Trophoblast cell (in vitro differentiated cells and primary cell): ENCODE measurements around the gene PCA3.

Experiments
- DNase-seq, 2 donors: peaks; one replicate each; pipeline ENCODE4 v3.0.0-alpha.2; 2016
- H2AFZ ChIP-seq: 2 replicates; pipeline ENCODE4 v1.6.1; 2013; ENCODE audit warnings: low read length, moderate library complexity, mild to moderate bottlenecking; ENCODE audit not compliant: insufficient read depth, poor library complexity
- H2AK5ac ChIP-seq: 2 replicates; pipeline ENCODE4 v1.6.1; 2013; ENCODE audit warnings: mild to moderate bottlenecking, low read length
- H2BK120ac ChIP-seq: 2 replicates; pipeline ENCODE4 v1.6.1; 2013; ENCODE audit warnings: low read length, mild to moderate bottlenecking, moderate library complexity; ENCODE audit not compliant: insufficient read depth, poor library complexity
- H2BK12ac ChIP-seq: 2 replicates; pipeline ENCODE4 v1.6.1; 2013; ENCODE audit warnings: mild to moderate bottlenecking, low read length, moderate library complexity
- H2BK5ac ChIP-seq: 2 replicates; pipeline ENCODE4 v1.6.1; 2013; ENCODE audit warnings: low read length, low read depth, moderate library complexity, mild to moderate bottlenecking; ENCODE audit not compliant: poor library complexity
- H3K14ac ChIP-seq: 2 replicates; pipeline ENCODE4 v1.6.1; 2013; ENCODE audit warnings: mild to moderate bottlenecking, low read length
- H3K18ac ChIP-seq: 2 replicates; pipeline ENCODE4 v1.6.1; 2013; ENCODE audit warnings: mild to moderate bottlenecking, low read length
- H3K23ac ChIP-seq: 2 replicates; pipeline ENCODE4 v1.6.1; 2013; ENCODE audit warnings: low read length
- H3K27ac ChIP-seq: 2 replicates; pipeline ENCODE4 v1.5.1; 2013; ENCODE audit warnings: low read depth, mild to moderate bottlenecking, inconsistent platforms, low read length, moderate library complexity
- H3K27me3 ChIP-seq: 2 replicates; pipeline ENCODE4 v1.6.1; 2013; ENCODE audit warnings: inconsistent platforms, mild to moderate bottlenecking, low read length, moderate library complexity; ENCODE audit not compliant: insufficient read depth
- H3K36me3 ChIP-seq, 2 experiments: 1 replicate in 1 of 2; 2 replicates in 1 of 2; pipeline ENCODE4 v1.6.1; 2013; ENCODE audit warnings: low read length in 2 of 2, mild to moderate bottlenecking in 2 of 2, moderate library complexity in 1 of 2; ENCODE audit not compliant: insufficient read depth in 2 of 2, control insufficient read depth in 1 of 2
- H3K4ac ChIP-seq: 2 replicates; pipeline ENCODE4 v1.6.1; 2013; ENCODE audit warnings: low read depth, mild to moderate bottlenecking, low read length, moderate library complexity
- H3K4me1 ChIP-seq, 2 experiments: 1 replicate in 1 of 2; 2 replicates in 1 of 2; pipeline ENCODE4 v1.6.1; 2013; ENCODE audit warnings: low read length in 2 of 2, mild to moderate bottlenecking in 2 of 2, moderate library complexity in 1 of 2; ENCODE audit not compliant: insufficient read depth in 2 of 2, control insufficient read depth in 1 of 2
- H3K4me2 ChIP-seq: 2 replicates; pipeline ENCODE4 v1.6.1; 2013; ENCODE audit warnings: inconsistent platforms, mild to moderate bottlenecking, low read length, moderate library complexity
- H3K4me3 ChIP-seq: 2 replicates; pipeline ENCODE4 v1.5.1; 2013; ENCODE audit warnings: mild to moderate bottlenecking, low read depth, low read length, inconsistent platforms
- H3K79me1 ChIP-seq: one replicate; pipeline ENCODE4 v1.6.1; 2013; ENCODE audit warnings: low read length
- H3K79me2 ChIP-seq: 2 replicates; pipeline ENCODE4 v1.6.1; 2013; ENCODE audit warnings: low read length, mild to moderate bottlenecking; ENCODE audit not compliant: control insufficient read depth, insufficient read depth, poor library complexity
- H3K9ac ChIP-seq: 2 replicates; pipeline ENCODE4 v1.6.1; 2013; ENCODE audit warnings: mild to moderate bottlenecking, low read length
- H3K9me3 ChIP-seq: 2 replicates; pipeline ENCODE4 v1.6.1; 2013; ENCODE audit warnings: low read depth, mild to moderate bottlenecking, control low read depth, inconsistent platforms, low read length; ENCODE audit not compliant: insufficient read depth
- H4K12ac ChIP-seq: 2 replicates; pipeline ENCODE4 v1.6.1; 2013; ENCODE audit warnings: low read depth, mild to moderate bottlenecking, low read length, moderate library complexity
- H4K8ac ChIP-seq: 2 replicates; pipeline ENCODE4 v1.6.1; 2013; ENCODE audit warnings: low read depth, mild to moderate bottlenecking, low read length, moderate library complexity
- H4K91ac ChIP-seq: one replicate; pipeline ENCODE4 v1.6.1; 2013; ENCODE audit warnings: low read depth, mild to moderate bottlenecking, low read length, moderate library complexity
- WGBS: extraction: QIAGEN DNeasy Blood & Tissue Kit; methylation state at CpG from one replicate; pipeline ENCODE4 v1.1.7; 2013; ENCODE audit warnings: missing lambda C conversion rate; ENCODE audit not compliant: insufficient read length, insufficient coverage; ENCODE audit errors: extremely low coverage; 5-methylcytosine and 5-hydroxymethylcytosine counted together

Gene PCA3

DNA sequence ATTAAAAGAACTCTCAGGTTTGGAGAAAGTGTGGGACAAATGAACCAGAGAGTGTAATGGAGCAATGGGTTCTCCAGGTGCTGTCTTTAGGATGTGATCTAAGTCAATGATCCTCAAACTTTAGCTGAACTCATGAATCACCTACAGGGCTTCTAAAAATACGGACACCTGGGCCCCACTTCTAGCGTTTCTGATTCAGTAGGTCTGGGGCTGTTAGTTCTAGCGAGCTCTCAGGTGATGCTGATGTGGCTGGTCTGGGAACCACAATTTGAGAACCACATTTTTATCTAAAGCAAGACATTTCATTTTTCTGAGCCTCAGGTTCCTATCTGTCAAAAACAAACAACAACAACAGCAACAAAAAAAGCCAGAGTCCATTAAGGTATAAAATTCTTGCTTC, 35.1 kb upstream of the PCA3 start:
- WGBS: no CpG with 5 or more reads among the region's 3 CpGs
- Histone ChIP-seq H2BK5ac (no peak overlapping the region), H3K23ac (no peak overlapping the region)

DNA sequence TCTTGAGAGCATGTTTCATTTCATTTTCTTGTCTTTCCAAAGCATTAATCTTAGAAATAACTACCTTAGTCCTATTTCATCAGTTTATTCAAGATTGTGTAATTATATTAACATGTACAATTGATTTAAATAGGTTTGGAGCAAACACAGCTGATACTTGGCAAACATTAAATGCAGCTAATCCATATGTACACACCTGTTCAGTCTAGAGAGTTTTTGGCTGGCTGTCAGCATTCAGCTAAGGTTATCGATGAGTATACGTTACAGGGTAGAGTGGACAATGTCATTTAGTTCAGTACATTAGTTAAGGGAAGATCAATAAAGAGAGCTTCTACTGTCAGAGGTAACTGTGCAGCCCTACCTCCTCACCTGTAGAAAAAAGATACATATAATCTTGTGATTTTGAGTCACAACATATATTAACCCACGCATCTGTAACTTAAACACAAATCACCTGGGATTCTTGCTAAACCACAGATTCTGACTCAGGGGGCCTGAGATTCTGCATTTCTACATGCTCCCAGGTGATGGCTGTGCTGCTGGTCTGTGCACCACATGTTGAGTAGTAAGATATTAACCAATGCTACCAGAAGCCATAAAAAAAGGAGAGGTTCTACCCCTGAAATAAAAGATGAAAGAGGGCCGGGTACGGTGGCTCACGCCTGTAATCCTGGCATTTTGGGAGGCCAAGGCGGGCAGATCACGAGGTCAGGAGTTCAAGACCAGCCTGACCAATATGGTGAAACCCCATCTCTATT, 34.1 kb upstream of the PCA3 start:
- no peak for DNase-seq
- H3K18ac ChIP-seq: no peak overlapping the region
- no peak overlapping the region for H3K4me3 ChIP-seq
- no peak overlapping the region for H4K12ac ChIP-seq
- H3K4me1 ChIP-seq: no peaks in the 10 kb centered on the region
- H3K79me1 ChIP-seq: no peaks in the 10 kb centered on the region
- no peak overlapping the region for H4K8ac ChIP-seq
- no peaks in the 10 kb centered on the region for H3K9me3 ChIP-seq
- H3K23ac ChIP-seq: no peak overlapping the region
- no peaks in the 10 kb centered on the region for H3K79me2 ChIP-seq
- H3K36me3 ChIP-seq: no peaks in the 10 kb centered on the region
- H3K27ac ChIP-seq: no peak overlapping the region
- H2BK12ac ChIP-seq: no peak overlapping the region
- no peak overlapping the region for H2AFZ ChIP-seq
- no peak overlapping the region for H4K91ac ChIP-seq
- H2BK120ac ChIP-seq: no peak overlapping the region
- H3K14ac ChIP-seq: no peak overlapping the region
- no peak overlapping the region for H2AK5ac ChIP-seq
- no CpG with 5 or more reads among the region's 8 CpGs for WGBS
- no peak overlapping the region for H3K4ac ChIP-seq
- H2BK5ac ChIP-seq: no peak overlapping the region
- H3K9ac ChIP-seq: no peak overlapping the region
- H3K4me2 ChIP-seq: no peak overlapping the region
- no peaks in the 10 kb centered on the region for H3K27me3 ChIP-seq

More for the DNA sequence above, 35.1 kb upstream of the PCA3 start:
- H3K27ac ChIP-seq: no peak overlapping the region
- H3K9ac ChIP-seq: no peak overlapping the region
- no peak overlapping the region for H2BK12ac ChIP-seq
- H4K8ac ChIP-seq: no peak overlapping the region
- no peak overlapping the region for H3K4me2 ChIP-seq
- no peak overlapping the region for H3K4me3 ChIP-seq
- no peaks in the 10 kb centered on the region for H3K27me3 ChIP-seq
- no peaks in the 10 kb centered on the region for H3K36me3 ChIP-seq
- H4K91ac ChIP-seq: no peak overlapping the region
- DNase-seq: no peak
- H3K4me1 ChIP-seq: no peaks in the 10 kb centered on the region
- H2BK120ac ChIP-seq: no peak overlapping the region
- no peak overlapping the region for H3K14ac ChIP-seq
- H3K4ac ChIP-seq: no peak overlapping the region
- H3K18ac ChIP-seq: no peak overlapping the region
- H3K79me1 ChIP-seq: no peaks in the 10 kb centered on the region
- H2AK5ac ChIP-seq: no peak overlapping the region
- no peak overlapping the region for H4K12ac ChIP-seq
- no peaks in the 10 kb centered on the region for H3K9me3 ChIP-seq
- no peaks in the 10 kb centered on the region for H3K79me2 ChIP-seq
- H2AFZ ChIP-seq: no peak overlapping the region

DNA sequence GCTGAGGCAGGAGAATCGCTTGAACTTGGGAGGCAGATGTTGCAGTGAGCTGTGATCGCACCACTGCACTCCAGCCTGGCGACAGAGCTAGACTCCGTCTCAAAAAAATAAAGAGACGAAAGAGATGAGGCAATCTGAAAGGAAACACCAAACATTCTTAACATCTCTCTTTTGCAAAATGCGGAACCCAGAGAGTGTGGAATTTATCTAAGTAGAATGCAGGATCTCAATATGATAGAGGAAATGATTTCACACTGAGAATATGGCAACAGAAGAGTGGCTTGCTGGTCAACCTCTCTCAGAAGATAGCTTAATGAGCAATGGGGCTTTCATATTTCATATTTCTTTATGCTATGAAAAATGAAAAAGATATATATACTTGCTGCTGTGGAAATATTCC, 33.4 kb upstream of the PCA3 start:
- Histone ChIP-seq H3K79me1 (no peaks in the 10 kb centered on the region), H2AK5ac (no peak overlapping the region), H3K79me2 (no peaks in the 10 kb centered on the region), H3K27ac (no peak overlapping the region), H3K36me3 (no peaks in the 10 kb centered on the region), H3K23ac (no peak overlapping the region), H3K4me3 (no peak overlapping the region), H3K9ac (no peak overlapping the region), H3K4ac (no peak overlapping the region), H2BK12ac (no peak overlapping the region), H4K8ac (no peak overlapping the region), H3K4me1 (no peaks in the 10 kb centered on the region), H3K9me3 (no peaks in the 10 kb centered on the region), H2BK5ac (no peak overlapping the region), H3K18ac (no peak overlapping the region), H3K14ac (no peak overlapping the region), H3K4me2 (no peak overlapping the region), H4K91ac (no peak overlapping the region), H3K27me3 (no peaks in the 10 kb centered on the region), H4K12ac (no peak overlapping the region), H2AFZ (no peak overlapping the region), H2BK120ac (no peak overlapping the region)
- DNase-seq: peak in 1 of 2 donors; percentile 61
- no CpG with 5 or more reads among the region's 6 CpGs for WGBS

DNA sequence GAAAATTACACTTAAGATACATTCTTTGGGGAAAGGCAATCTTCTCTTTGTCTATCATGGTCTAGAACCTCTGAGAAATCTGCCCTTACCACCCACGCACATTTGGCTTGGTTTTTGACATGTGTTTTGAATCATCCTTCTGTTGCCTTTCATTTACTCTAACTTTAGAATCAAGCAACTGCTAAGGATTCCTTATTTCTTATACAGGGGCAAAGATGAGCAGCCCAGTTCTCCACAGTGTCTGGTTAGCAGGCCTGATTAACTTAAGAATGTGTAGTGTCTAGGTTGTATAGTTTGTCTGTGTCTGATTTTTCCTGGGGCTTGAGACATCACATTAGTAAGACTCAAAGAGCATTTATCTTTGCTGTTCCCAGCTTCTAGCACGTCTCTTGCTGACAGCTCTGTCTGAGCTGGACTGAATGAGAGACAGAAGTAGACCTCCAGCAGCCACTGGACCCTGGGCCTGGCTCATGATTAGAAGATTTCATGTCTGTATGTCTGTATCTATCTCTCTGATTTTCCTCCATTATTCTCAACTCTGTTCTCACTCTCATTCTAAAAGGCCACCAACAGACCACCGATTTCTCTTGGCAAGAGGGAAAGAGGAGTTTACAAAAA, 31.8 kb upstream of the PCA3 start:
- Histone ChIP-seq H3K27ac (no peak overlapping the region), H3K4me2 (no peak overlapping the region), H3K14ac (no peak overlapping the region), H2AFZ (no peak overlapping the region), H3K36me3 (no peaks in the 10 kb centered on the region), H3K9ac (no peak overlapping the region), H3K4me3 (no peak overlapping the region), H3K18ac (no peak overlapping the region), H3K9me3 (no peaks in the 10 kb centered on the region), H3K4me1 (no peaks in the 10 kb centered on the region), H2BK120ac (no peak overlapping the region), H4K12ac (no peak overlapping the region), H3K4ac (no peak overlapping the region), H3K79me1 (no peaks in the 10 kb centered on the region), H4K8ac (no peak overlapping the region), H2AK5ac (no peak overlapping the region), H3K79me2 (no peaks in the 10 kb centered on the region), H2BK5ac (no peak overlapping the region), H3K23ac (no peak overlapping the region), H2BK12ac (no peak overlapping the region), H3K27me3 (no peaks in the 10 kb centered on the region), H4K91ac (no peak overlapping the region)
- no CpG with 5 or more reads among the region's 3 CpGs for WGBS
- DNase-seq: no peak
